OCI-LY3 (cell line): ENCODE measurements around the gene ATG7.

Source experiments
- H2AFZ ChIP-seq: fragments of 200-600, 300-600 bp; shearing (Covaris generic); 2 replicates; pipeline ENCODE4 v1.6.0; 2014; ENCODE audit warnings: antibody characterized with exemption, low read depth, low read length
- H3K27ac ChIP-seq: fragments of 200-600, 300-600 bp; sonication (generic); 2 replicates; pipeline ENCODE4 v1.5.1; 2014; ENCODE audit warnings: mild to moderate bottlenecking, low read length, moderate library complexity, mixed read lengths
- H3K27me3 ChIP-seq: fragments of 200-600, 300-600 bp; sonication (generic); 2 replicates; pipeline ENCODE4 v1.6.1; 2014; ENCODE audit warnings: low read depth, low read length, mixed read lengths
- H3K36me3 ChIP-seq: fragments of 200-600, 300-600 bp; sonication (generic); replicated peaks from 2 replicates; pipeline ENCODE3; 2014; ENCODE audit warnings: low read depth, low read length, mixed read lengths
- H3K4me1 ChIP-seq: fragments of 300-600, 200-600 bp; sonication (generic); 2 replicates; pipeline ENCODE4 v1.6.1; 2014; ENCODE audit warnings: low read length, mixed read lengths
- H3K4me2 ChIP-seq: fragments of 200-600, 300-600 bp; sonication (generic); 2 replicates; pipeline ENCODE4 v1.6.1; 2014; ENCODE audit warnings: low read length, mixed read lengths
- H3K4me3 ChIP-seq: fragments of 300-600, 200-600 bp; sonication (generic); 2 replicates; pipeline ENCODE4 v1.5.1; 2014; ENCODE audit warnings: antibody characterized with exemption, mild to moderate bottlenecking, low read length, moderate library complexity
- H3K79me2 ChIP-seq: fragments of 300-600, 200-600 bp; shearing (Covaris generic); 2 replicates; pipeline ENCODE4 v1.6.1; 2014; ENCODE audit warnings: mild to moderate bottlenecking, low read length, mixed read lengths
- H3K9ac ChIP-seq: fragments of 300-600, 200-600 bp; shearing (Covaris generic); 2 replicates; pipeline ENCODE4 v1.6.0; 2014; ENCODE audit warnings: mild to moderate bottlenecking, low read length, moderate library complexity
- H3K9me3 ChIP-seq: fragments of 200-600, 300-600 bp; shearing (Covaris generic); 2 replicates; pipeline ENCODE4 v1.6.1; 2014; ENCODE audit warnings: low read length, mixed read lengths; ENCODE audit not compliant: insufficient read depth
- H4K20me1 ChIP-seq: fragments of 200-600, 300-600 bp; sonication (generic); 2 replicates; pipeline ENCODE4 v1.6.1; 2016; ENCODE audit warnings: low read length, mixed read lengths; ENCODE audit not compliant: insufficient read depth
- EZH2phosphoT487 ChIP-seq: fragments of 200-600 bp; shearing (Covaris generic); IDR thresholded peaks from 2 replicates; pipeline ENCODE4 v1.6.1; 2018; ENCODE audit warnings: antibody characterized with exemption, mixed run types, low read depth
- TF ChIP-seq, protein P1 (sequence below): fragments of 200-600, 300-600 bp; sonication (generic); IDR thresholded peaks from 2 replicates; pipeline ENCODE4 v1.5.1; 2014; ENCODE audit warnings: antibody characterized with exemption, low read length, low read depth

The ATG7 gene

DNA sequence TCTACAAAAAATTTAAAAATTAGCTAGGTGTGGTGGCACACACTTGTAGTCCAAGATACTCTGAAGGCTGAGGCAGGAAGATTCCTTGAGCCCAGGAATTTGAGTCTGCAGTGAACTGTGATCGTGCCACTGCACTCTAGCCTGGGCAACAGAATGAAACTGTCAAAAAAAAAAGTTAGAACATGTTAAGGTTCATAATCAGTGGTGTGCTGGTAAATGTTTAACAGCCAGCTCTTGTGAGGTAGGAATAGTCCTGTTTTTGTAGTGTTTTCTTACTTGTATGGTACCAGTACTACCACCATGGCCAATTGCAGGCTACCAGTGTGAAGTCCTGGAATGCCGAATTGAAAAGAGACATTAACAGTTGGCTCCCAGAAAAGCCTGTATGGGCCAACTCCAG, 50.7 kb downstream of the ATG7 start:
- Histone ChIP-seq H3K4me3 (no peak overlapping the region), H3K36me3 (peaks cover 19% of the 10 kb centered on the region), H3K9ac (no peak overlapping the region), H3K9me3 (no peaks in the 10 kb centered on the region), H3K4me1 (no peaks in the 10 kb centered on the region), H3K27me3 (no peaks in the 10 kb centered on the region), H3K4me2 (no peak overlapping the region), H2AFZ (no peak overlapping the region), H4K20me1 (no peaks in the 10 kb centered on the region), H3K79me2 (no peaks in the 10 kb centered on the region), H3K27ac (no peak overlapping the region)
- no peak for TF ChIP-seq EZH2phosphoT487

DNA sequence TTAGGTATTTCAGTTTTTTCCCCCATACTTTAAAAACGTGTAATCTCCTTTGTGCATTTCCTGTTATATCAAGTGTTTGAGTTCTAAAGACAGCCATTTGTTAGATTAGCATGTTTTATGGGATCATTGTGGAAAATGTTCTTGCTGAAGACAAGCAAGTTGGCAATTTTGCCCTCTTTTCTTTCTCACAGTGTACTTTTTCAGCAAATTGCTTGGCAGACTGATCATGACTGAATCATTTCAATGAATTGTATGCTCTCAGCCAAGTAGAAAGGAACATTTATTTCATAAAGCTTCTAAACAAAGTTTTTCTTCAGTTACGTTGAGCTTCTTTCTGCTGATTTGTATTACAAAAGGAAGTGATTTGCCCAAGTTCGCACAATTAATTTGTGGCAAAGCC, 51.6 kb downstream of the ATG7 start:
- H3K9ac ChIP-seq, result no peak overlapping the region
- peaks cover 16% of the 10 kb centered on the region for H3K36me3 ChIP-seq
- no peak overlapping the region for H2AFZ ChIP-seq
- H3K4me3 ChIP-seq, result no peak overlapping the region
- H3K4me2 ChIP-seq, result no peak overlapping the region
- H4K20me1 ChIP-seq, result no peaks in the 10 kb centered on the region
- no peaks in the 10 kb centered on the region for H3K9me3 ChIP-seq
- H3K79me2 ChIP-seq, result no peaks in the 10 kb centered on the region
- no peaks in the 10 kb centered on the region for H3K4me1 ChIP-seq
- no peaks in the 10 kb centered on the region for H3K27me3 ChIP-seq
- H3K27ac ChIP-seq, result no peak overlapping the region
- TF ChIP-seq, protein P1, sequence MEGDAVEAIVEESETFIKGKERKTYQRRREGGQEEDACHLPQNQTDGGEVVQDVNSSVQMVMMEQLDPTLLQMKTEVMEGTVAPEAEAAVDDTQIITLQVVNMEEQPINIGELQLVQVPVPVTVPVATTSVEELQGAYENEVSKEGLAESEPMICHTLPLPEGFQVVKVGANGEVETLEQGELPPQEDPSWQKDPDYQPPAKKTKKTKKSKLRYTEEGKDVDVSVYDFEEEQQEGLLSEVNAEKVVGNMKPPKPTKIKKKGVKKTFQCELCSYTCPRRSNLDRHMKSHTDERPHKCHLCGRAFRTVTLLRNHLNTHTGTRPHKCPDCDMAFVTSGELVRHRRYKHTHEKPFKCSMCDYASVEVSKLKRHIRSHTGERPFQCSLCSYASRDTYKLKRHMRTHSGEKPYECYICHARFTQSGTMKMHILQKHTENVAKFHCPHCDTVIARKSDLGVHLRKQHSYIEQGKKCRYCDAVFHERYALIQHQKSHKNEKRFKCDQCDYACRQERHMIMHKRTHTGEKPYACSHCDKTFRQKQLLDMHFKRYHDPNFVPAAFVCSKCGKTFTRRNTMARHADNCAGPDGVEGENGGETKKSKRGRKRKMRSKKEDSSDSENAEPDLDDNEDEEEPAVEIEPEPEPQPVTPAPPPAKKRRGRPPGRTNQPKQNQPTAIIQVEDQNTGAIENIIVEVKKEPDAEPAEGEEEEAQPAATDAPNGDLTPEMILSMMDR, result no peak
- no peak for TF ChIP-seq EZH2phosphoT487

DNA sequence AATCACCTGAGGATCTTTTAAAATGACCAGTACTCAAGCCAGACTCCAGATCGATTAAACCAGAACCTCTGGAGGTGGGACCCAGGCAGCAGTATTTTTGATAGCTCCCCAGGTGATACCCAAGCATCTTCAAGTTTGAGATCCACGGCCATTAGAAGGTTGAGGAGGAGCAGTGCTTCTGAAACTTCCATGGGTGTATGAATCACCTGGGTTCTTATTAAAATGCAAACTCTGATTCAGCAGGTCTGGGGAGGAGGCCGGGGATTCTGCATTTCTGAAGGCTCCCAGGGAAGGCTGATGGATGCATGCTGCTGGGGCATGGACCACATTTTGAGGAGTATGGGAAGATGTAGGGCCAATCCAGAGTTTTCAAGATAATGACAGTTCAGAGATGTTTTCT, 55.4 kb downstream of the ATG7 start:
- Histone ChIP-seq H3K79me2 (no peaks in the 10 kb centered on the region), H3K4me1 (peaks cover 12% of the 10 kb centered on the region), H3K27ac (no peak overlapping the region), H3K9me3 (no peaks in the 10 kb centered on the region), H4K20me1 (peaks cover 8% of the 10 kb centered on the region; the same call in 1 of the 2 replicates), H3K9ac (no peak overlapping the region), H3K27me3 (no peaks in the 10 kb centered on the region), H2AFZ (no peak overlapping the region), H3K4me3 (no peak overlapping the region), H3K4me2 (no peak overlapping the region), H3K36me3 (peaks cover 10% of the 10 kb centered on the region)
- no peak for TF ChIP-seq EZH2phosphoT487
- TF ChIP-seq, protein P1, result no peak

DNA sequence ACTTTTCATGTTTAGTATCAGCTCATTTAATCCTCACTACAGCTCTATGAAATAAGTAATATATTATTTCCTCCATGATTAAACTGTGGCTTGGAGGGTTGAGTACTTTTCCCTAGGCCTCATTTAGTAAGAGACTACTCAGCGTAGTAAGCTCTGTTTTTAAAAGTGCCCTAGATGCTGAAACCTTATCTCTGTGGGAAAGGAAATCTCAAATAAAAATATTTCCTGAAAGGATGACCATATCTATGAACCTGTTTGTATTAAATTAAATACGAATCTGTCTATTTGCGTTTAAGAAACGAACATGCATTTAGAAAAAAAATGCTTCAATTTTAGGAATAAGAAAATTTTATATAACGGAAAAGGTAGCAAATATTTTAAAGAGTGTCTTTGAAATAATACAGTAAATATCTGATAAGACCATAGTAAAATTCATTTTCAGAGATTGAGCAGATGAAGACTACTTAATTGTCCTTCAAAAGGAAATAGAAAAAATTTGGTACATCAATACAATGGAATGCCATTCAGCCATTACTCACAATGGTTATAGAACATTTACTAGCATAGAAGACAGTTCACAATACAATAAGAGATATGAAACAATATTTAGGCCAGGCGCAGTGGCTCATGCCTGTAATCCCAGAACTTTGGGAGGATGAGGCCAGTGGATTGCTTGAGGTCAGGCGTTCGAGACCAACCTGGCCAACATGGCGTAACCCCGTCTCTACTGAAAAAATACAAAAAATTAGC, 56.2 kb downstream of the ATG7 start:
- no peaks in the 10 kb centered on the region for H3K27me3 ChIP-seq

More for the DNA sequence above, 56.2 kb downstream of the ATG7 start:
- TF ChIP-seq, protein P1, result no peak
- no peak for TF ChIP-seq EZH2phosphoT487
- H3K79me2 ChIP-seq, result no peaks in the 10 kb centered on the region
- no peak overlapping the region for H3K4me2 ChIP-seq
- H3K9me3 ChIP-seq, result no peaks in the 10 kb centered on the region
- no peak overlapping the region for H3K27ac ChIP-seq
- H3K9ac ChIP-seq, result no peak overlapping the region
- peaks cover 12% of the 10 kb centered on the region for H3K4me1 ChIP-seq
- no peak overlapping the region for H3K4me3 ChIP-seq
- peaks cover 8% of the 10 kb centered on the region; the same call in 1 of the 2 replicates for H4K20me1 ChIP-seq
- peaks cover 10% of the 10 kb centered on the region for H3K36me3 ChIP-seq
- no peak overlapping the region for H2AFZ ChIP-seq
